ENCODE data around the gene PARS2. TPM values are rescaled to one million over a fixed set of nuclear protein-coding genes. Genes with fewer than 3 reads are reported as not detected.

The PARS2 gene
- total RNA-seq, 2 donors from 2014 or later, result 5.5 to 7.3 TPM

DNA sequence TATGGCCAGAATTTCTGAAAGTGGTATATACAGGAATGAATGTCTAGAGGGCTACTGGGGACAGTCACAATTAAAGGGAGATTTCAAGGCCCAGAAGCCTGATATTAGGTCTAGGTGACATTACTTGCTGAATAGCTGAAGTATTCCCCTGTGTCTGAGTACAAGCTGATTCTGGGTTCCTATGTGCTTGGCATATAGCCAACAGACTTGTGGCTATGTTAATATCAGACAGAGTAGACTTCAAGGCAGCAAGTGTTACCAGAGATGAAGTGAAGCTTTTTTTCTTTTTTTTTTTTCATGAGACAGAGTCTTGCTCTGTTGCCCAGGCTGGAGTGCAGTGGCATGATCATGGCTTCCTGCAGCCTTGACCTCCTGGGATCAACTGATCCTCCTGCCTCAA lies 40.3 kb downstream of the PARS2 start:
- peaks cover 5% of the 10 kb centered on the region for H3K4me1 Mint-ChIP-seq (ENCODE audit: low read depth)

GRCh38 chr1:54721719-54722118 lies 42.6 kb downstream of the PARS2 start:
- peaks cover 19% of the 10 kb centered on the region for H3K4me1 Mint-ChIP-seq (ENCODE audit: low read depth)
- no peaks in the 10 kb centered on the region for H3K9me3 Mint-ChIP-seq
- peaks cover 17 to 41% of the 10 kb centered on the region in 2 donors for H3K36me3 Mint-ChIP-seq (ENCODE audit: insufficient read depth in 2 of 2)
- DNase-seq (no peak), ATAC-seq (replicated peaks in 1 of 2) (no peak)
- no peak overlapping the region for H3K27ac Mint-ChIP-seq
- H3K27me3 Mint-ChIP-seq (ENCODE audit: low read depth), result no peaks in the 10 kb centered on the region
- no peak overlapping the region for H3K4me3 Mint-ChIP-seq

More for the DNA sequence above, 40.3 kb downstream of the PARS2 start:
- Mint-ChIP-seq H3K36me3 (ENCODE audit: insufficient read depth in 2 of 2) (peaks cover 15 to 35% of the 10 kb centered on the region in 2 donors), H3K9me3 (no peaks in the 10 kb centered on the region), H3K27ac (no peak overlapping the region), H3K27me3 (ENCODE audit: low read depth) (no peaks in the 10 kb centered on the region), H3K4me3 (no peak overlapping the region)
- DNase-seq (no peak), ATAC-seq (replicated peaks in 1 of 2) (no peak)

DNA sequence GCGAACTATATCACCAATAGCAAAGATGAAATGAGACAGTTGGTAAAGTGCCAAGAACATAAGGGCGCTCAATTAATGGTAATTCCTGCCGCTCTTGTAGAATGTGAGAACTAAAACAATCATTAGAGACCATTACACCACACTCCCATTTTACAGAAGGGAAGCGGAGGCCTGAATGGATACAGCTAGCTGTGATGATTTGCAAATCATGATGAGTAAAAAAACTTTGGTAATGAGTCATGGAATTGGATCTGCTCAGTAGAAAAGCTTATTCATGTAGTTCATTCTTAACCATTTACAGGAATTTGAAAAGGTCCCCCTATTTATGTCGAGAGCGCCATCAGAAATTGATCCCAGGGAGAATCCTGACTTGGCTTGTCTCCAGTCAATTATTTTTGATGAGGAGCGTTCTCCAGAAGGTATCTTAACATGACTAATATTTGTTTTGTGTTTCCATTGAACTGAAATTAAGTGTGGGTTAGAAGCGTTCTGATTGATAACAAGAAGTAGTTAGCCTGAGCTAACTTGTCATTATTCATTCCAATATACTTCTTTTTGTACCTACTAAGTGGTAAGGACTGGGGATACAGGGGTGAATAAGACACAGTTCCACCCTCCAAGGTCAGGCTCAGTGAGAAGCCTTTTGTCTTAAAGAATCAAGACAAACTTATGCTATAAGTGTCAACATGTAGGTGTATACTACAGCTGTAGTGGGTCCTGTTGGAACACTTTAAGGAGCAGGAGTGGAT lies 47.9 kb downstream of the PARS2 start:
- Mint-ChIP-seq H3K4me1 (ENCODE audit: low read depth) (peaks cover 36% of the 10 kb centered on the region), H3K36me3 (ENCODE audit: insufficient read depth in 2 of 2) (peaks cover 6 to 16% of the 10 kb centered on the region in 2 donors)
- peak; percentile 44 to 55 for ATAC-seq (replicated peaks in 1 of 2)

GRCh38 chr1:54715493-54716298 lies 48.6 kb downstream of the PARS2 start, which contains the start of gene TTC4:
Gene TTC4 (plus strand): TSS chr1:54715861. CDS start chr1:54715909, 48 bp downstream.
- Mint-ChIP-seq H3K27me3 (ENCODE audit: low read depth) (no peaks in the 10 kb centered on the region), H3K4me1 (ENCODE audit: low read depth) (peaks cover 36% of the 10 kb centered on the region), H3K4me3 (peak within 1 kb of the TSS; percentile 92 to 96), H3K36me3 (ENCODE audit: insufficient read depth in 2 of 2) (peaks cover 6 to 13% of the 10 kb centered on the region in 2 donors), H3K27ac (peak within 1 kb of the TSS; percentile 99), H3K9me3 (no peaks in the 10 kb centered on the region)
- ATAC-seq (replicated peaks in 1 of 2), result peak; percentile 91 to 93
- peak; percentile 85 to 93 for DNase-seq

More for the DNA sequence above, 47.9 kb downstream of the PARS2 start:
- Mint-ChIP-seq H3K27ac (peak overlapping the region; percentile 99), H3K27me3 (ENCODE audit: low read depth) (no peaks in the 10 kb centered on the region), H3K9me3 (no peaks in the 10 kb centered on the region), H3K4me3 (peak overlapping the region; percentile 92 to 96)
- DNase-seq, result no peak

DNA sequence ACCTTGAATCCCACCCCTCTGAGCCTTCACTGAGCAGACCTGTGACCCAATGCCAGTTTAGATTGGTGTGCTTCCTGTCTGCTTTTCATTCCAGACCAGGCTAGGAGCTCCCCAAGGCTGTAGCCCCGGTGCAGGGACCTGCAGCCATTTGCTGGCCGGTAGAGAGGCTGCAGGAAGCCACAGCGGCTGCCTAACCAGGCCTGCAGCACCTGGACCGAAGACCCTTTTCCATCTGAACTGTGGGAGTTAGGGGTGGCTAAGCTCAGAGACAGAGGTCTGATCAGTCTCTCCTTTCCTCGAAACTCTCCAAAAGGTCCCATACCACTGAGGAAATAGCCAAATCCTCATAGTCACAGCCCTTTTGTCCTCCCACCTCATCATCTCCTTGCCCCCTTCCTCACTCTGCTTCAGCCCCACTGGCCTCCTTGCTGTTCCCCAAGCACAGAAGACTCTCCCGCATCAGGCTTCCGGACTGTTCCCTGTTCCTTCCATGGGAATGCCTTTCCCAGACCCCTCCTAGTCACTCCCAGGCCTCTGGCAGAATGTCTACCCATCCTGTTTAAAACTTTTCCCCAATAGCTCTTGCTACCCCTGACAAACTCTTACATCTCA lies 49.3 kb downstream of the PARS2 start:
- H3K4me3 Mint-ChIP-seq, result peak overlapping the region; percentile 92 to 96
- H3K36me3 Mint-ChIP-seq (ENCODE audit: insufficient read depth in 2 of 2), result peaks cover 6 to 13% of the 10 kb centered on the region in 2 donors
- ATAC-seq (replicated peaks in 1 of 2), result no peak
- H3K27ac Mint-ChIP-seq, result peak overlapping the region; percentile 99
- no peaks in the 10 kb centered on the region for H3K27me3 Mint-ChIP-seq (ENCODE audit: low read depth)
- H3K9me3 Mint-ChIP-seq, result no peaks in the 10 kb centered on the region
- DNase-seq, result no peak
- H3K4me1 Mint-ChIP-seq (ENCODE audit: low read depth), result peaks cover 36% of the 10 kb centered on the region

DNA sequence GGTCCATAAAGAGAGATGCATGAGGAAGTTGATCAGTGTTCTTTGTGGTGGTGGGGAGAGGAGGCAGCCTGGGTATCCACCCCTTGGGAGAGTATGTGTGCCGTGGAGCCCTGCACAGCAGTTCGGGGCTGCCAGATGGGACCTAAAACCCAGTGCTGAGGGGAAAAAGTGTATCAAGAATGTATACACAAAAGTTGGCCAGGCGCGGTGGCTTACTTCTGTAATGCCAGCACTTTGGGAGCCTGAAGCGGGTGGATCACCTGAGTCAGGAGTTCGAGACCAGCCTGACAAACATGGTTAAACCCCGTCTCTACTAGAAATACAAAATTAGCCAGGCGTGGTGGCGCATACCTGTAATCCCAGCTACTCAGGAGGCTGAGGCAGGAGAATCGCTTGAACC lies 52.8 kb downstream of the PARS2 start:
- Mint-ChIP-seq H3K9me3 (no peaks in the 10 kb centered on the region), H3K27me3 (ENCODE audit: low read depth) (no peaks in the 10 kb centered on the region), H3K4me3 (no peak overlapping the region), H3K27ac (no peak overlapping the region), H3K36me3 (ENCODE audit: insufficient read depth in 2 of 2) (peaks cover 0 to 2% of the 10 kb centered on the region in 2 donors), H3K4me1 (ENCODE audit: low read depth) (peaks cover 16% of the 10 kb centered on the region)
- DNase-seq, result no peak
- no peak for ATAC-seq (replicated peaks in 1 of 2)

DNA sequence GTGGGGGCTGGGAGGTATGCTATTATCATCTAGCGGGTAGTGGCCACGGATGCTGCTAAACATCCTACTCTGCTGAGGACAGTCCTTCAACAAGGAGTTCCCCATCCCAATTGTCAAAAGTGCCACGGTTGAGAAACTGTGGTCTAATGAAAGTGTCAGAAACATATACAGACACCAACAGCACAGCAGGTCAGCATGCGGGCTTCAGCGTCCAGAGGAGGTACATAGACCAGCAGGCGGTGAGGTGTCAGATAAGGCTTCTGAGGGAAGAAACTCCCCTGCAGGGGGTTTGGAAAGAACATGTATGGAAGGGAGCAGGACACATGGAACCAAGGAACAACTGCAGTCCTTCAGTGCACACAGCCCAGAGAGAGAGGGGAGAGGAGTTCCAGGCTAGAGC lies 53.5 kb downstream of the PARS2 start:
- peaks cover 10% of the 10 kb centered on the region for H3K4me1 Mint-ChIP-seq (ENCODE audit: low read depth)
- H3K36me3 Mint-ChIP-seq (ENCODE audit: insufficient read depth in 2 of 2), result no peaks in the 10 kb centered on the region
- DNase-seq (no peak), ATAC-seq (replicated peaks in 1 of 2) (no peak)
- no peaks in the 10 kb centered on the region for H3K9me3 Mint-ChIP-seq
- no peak overlapping the region for H3K27ac Mint-ChIP-seq
- H3K27me3 Mint-ChIP-seq (ENCODE audit: low read depth), result no peaks in the 10 kb centered on the region
- no peak overlapping the region for H3K4me3 Mint-ChIP-seq

DNA sequence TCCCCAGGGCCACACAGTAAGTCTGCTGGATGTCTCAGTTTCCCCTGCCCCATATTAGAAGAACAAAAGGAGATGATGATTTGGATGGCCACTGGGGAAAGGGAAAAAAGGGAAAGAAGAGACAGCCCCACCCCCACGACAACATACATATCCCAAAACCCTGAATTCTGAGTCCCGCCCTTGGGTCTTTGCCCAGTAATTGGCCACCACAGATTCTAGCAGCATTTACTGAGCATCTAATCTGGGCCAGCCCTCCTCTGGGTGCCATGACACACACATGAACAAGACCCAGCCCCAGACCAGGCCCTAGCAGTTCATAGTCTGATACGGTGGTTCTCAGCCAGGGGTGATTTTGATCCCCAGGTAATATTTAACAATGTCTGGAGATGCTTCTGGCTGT lies 53.9 kb downstream of the PARS2 start:
- H3K4me3 Mint-ChIP-seq, result no peak overlapping the region
- H3K4me1 Mint-ChIP-seq (ENCODE audit: low read depth), result peaks cover 8% of the 10 kb centered on the region
- no peaks in the 10 kb centered on the region for H3K36me3 Mint-ChIP-seq (ENCODE audit: insufficient read depth in 2 of 2)
- H3K27me3 Mint-ChIP-seq (ENCODE audit: low read depth), result no peaks in the 10 kb centered on the region
- H3K9me3 Mint-ChIP-seq, result no peaks in the 10 kb centered on the region
- no peak overlapping the region for H3K27ac Mint-ChIP-seq
- DNase-seq (no peak), ATAC-seq (replicated peaks in 1 of 2) (no peak)

GRCh38 chr1:54709547-54710292 lies 54.6 kb downstream of the PARS2 start:
- H3K36me3 Mint-ChIP-seq (ENCODE audit: insufficient read depth in 2 of 2), result no peaks in the 10 kb centered on the region
- H3K9me3 Mint-ChIP-seq, result no peaks in the 10 kb centered on the region
- no peak overlapping the region for H3K4me3 Mint-ChIP-seq
- DNase-seq (no peak), ATAC-seq (replicated peaks in 1 of 2) (no peak)
- no peaks in the 10 kb centered on the region for H3K27me3 Mint-ChIP-seq (ENCODE audit: low read depth)
- H3K27ac Mint-ChIP-seq, result no peak overlapping the region
- peaks cover 1% of the 10 kb centered on the region for H3K4me1 Mint-ChIP-seq (ENCODE audit: low read depth)

- Mint-ChIP-seq H3K27me3 (ENCODE audit: low read depth) (no peaks in the 10 kb centered on the region), H3K27ac (no peak overlapping the region), H3K4me1 (ENCODE audit: low read depth) (no peaks in the 10 kb centered on the region), H3K36me3 (ENCODE audit: insufficient read depth in 2 of 2) (no peaks in the 10 kb centered on the region), H3K9me3 (no peaks in the 10 kb centered on the region), H3K4me3 (no peak overlapping the region)
- ATAC-seq (replicated peaks in 1 of 2) (no peak), DNase-seq (no peak)
These were observed 55.9 kb downstream of the PARS2 start for GRCh38 chr1:54708385-54708784.

Data from activated T-cell treated with anti-CD3 and anti-CD28 coated beads, Interleukin-2, amount 50 U/mL, for 72 hours (primary cell).